ENCODE measurements around the gene FAM3D. TPM values are rescaled to one million over a fixed set of nuclear protein-coding genes. Genes with fewer than 3 reads are reported as not detected.

The FAM3D gene
- total RNA-seq, 1 donor from 2014 or later = not detected

DNA sequence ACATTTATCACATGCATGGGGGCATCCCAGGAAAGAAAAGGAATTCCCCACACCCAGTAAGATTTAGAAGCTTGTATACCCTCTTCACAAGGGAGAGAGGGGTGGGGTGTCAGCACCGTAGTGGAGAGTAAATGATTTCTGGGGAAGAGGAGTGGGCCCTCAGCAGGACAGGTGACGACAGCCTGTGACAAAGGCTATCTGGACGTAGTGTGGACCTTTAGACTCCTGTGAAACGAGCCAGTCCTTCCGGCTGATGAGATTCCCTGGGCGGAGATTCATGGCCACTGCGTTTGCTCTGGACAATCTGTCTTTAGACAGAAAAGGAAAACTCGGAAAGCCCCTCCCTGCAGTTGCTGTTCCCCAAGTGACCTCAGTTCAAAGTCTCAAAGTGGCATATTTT is 1.7 kb upstream of the FAM3D start:
- no peak overlapping the region for H3K27ac Mint-ChIP-seq (ENCODE audit: unreplicated experiment)
- H3K4me1 Mint-ChIP-seq (ENCODE audit: unreplicated experiment) = peaks cover 16% of the 10 kb centered on the region
- H3K9me3 Mint-ChIP-seq (ENCODE audit: unreplicated experiment) = no peaks in the 10 kb centered on the region
- no peak overlapping the region for H3K4me3 Mint-ChIP-seq (ENCODE audit: unreplicated experiment)
- H3K36me3 Mint-ChIP-seq (ENCODE audit: low read depth, unreplicated experiment) = no peaks in the 10 kb centered on the region
- TF ChIP-seq, protein P1, sequence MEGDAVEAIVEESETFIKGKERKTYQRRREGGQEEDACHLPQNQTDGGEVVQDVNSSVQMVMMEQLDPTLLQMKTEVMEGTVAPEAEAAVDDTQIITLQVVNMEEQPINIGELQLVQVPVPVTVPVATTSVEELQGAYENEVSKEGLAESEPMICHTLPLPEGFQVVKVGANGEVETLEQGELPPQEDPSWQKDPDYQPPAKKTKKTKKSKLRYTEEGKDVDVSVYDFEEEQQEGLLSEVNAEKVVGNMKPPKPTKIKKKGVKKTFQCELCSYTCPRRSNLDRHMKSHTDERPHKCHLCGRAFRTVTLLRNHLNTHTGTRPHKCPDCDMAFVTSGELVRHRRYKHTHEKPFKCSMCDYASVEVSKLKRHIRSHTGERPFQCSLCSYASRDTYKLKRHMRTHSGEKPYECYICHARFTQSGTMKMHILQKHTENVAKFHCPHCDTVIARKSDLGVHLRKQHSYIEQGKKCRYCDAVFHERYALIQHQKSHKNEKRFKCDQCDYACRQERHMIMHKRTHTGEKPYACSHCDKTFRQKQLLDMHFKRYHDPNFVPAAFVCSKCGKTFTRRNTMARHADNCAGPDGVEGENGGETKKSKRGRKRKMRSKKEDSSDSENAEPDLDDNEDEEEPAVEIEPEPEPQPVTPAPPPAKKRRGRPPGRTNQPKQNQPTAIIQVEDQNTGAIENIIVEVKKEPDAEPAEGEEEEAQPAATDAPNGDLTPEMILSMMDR (IDR thresholded peaks at IDR 0.05; ENCODE audit: unreplicated experiment) = no peak
- H3K27me3 Mint-ChIP-seq (ENCODE audit: unreplicated experiment) = peaks cover 7% of the 10 kb centered on the region
- no peak for DNase-seq (ENCODE audit: low spot score)

DNA sequence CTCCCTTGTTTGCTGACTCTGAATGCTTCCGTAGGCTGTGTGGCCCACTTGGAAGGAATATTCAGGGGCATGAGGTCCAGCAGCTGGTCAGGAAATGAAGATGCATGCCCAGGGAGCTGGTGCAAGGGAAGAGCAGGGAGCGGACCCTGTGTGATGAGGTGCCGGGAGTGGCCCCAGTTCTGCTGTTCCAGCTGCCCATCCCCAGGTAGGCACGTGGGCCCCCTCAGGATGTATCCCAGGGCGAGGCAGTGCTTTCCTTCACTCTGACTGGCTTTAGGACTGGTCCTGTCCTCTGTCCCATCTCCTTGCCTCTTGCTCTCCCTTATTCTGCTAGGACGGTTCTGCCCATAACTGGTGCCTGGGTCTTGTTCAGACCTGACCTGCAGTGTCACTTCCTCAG is 1.1 kb upstream of the FAM3D start:
- Mint-ChIP-seq H3K27me3 (ENCODE audit: unreplicated experiment) (peaks cover 7% of the 10 kb centered on the region), H3K36me3 (ENCODE audit: low read depth, unreplicated experiment) (no peaks in the 10 kb centered on the region), H3K4me1 (ENCODE audit: unreplicated experiment) (peaks cover 16% of the 10 kb centered on the region), H3K9me3 (ENCODE audit: unreplicated experiment) (no peaks in the 10 kb centered on the region), H3K4me3 (ENCODE audit: unreplicated experiment) (no peak overlapping the region), H3K27ac (ENCODE audit: unreplicated experiment) (no peak overlapping the region)
- DNase-seq (ENCODE audit: low spot score) = no peak
- TF ChIP-seq, protein P1 (IDR thresholded peaks at IDR 0.05; ENCODE audit: unreplicated experiment) = no peak

GRCh38 chr3:58667229-58667628 is 655 bp upstream of the FAM3D start:
- DNase-seq (ENCODE audit: low spot score) = no peak
- H3K36me3 Mint-ChIP-seq (ENCODE audit: low read depth, unreplicated experiment) = no peaks in the 10 kb centered on the region
- no peak overlapping the region for H3K4me3 Mint-ChIP-seq (ENCODE audit: unreplicated experiment)
- H3K4me1 Mint-ChIP-seq (ENCODE audit: unreplicated experiment) = peaks cover 16% of the 10 kb centered on the region
- H3K27me3 Mint-ChIP-seq (ENCODE audit: unreplicated experiment) = peaks cover 7% of the 10 kb centered on the region
- no peaks in the 10 kb centered on the region for H3K9me3 Mint-ChIP-seq (ENCODE audit: unreplicated experiment)
- TF ChIP-seq, protein P1 (IDR thresholded peaks at IDR 0.05; ENCODE audit: unreplicated experiment) = no peak
- no peak overlapping the region for H3K27ac Mint-ChIP-seq (ENCODE audit: unreplicated experiment)

- Mint-ChIP-seq H3K4me3 (ENCODE audit: unreplicated experiment) (no peak overlapping the region), H3K4me1 (ENCODE audit: unreplicated experiment) (peaks cover 13% of the 10 kb centered on the region), H3K36me3 (ENCODE audit: low read depth, unreplicated experiment) (no peaks in the 10 kb centered on the region), H3K9me3 (ENCODE audit: unreplicated experiment) (no peaks in the 10 kb centered on the region), H3K27ac (ENCODE audit: unreplicated experiment) (no peak overlapping the region), H3K27me3 (ENCODE audit: unreplicated experiment) (peaks cover 11% of the 10 kb centered on the region)
- DNase-seq (ENCODE audit: low spot score) = no peak
- TF ChIP-seq, protein P1 (IDR thresholded peaks at IDR 0.05; ENCODE audit: unreplicated experiment) = no peak
Measured at GRCh38 chr3:58665405-58665804, 1.2 kb downstream of the FAM3D start.

- Mint-ChIP-seq H3K9me3 (ENCODE audit: unreplicated experiment) (no peaks in the 10 kb centered on the region), H3K4me1 (ENCODE audit: unreplicated experiment) (peaks cover 13% of the 10 kb centered on the region), H3K27me3 (ENCODE audit: unreplicated experiment) (peaks cover 11% of the 10 kb centered on the region), H3K4me3 (ENCODE audit: unreplicated experiment) (no peak overlapping the region), H3K27ac (ENCODE audit: unreplicated experiment) (no peak overlapping the region), H3K36me3 (ENCODE audit: low read depth, unreplicated experiment) (no peaks in the 10 kb centered on the region)
- no peak for DNase-seq (ENCODE audit: low spot score)
- TF ChIP-seq, protein P1 (IDR thresholded peaks at IDR 0.05; ENCODE audit: unreplicated experiment) = no peak
Measured at GRCh38 chr3:58664611-58665010, 2.0 kb downstream of the FAM3D start.
